OCI-LY7 (cell line): ENCODE results near the gene CFHR3.
"Not testable (repeated sequence)": the region's sequence is repeated elsewhere in the genome, so short reads cannot be mapped to it uniquely, and the experiment has no call there.

Source experiments
- EZH2phosphoT487 ChIP-seq: fragments of 200-600 bp; sonication (generic); IDR thresholded peaks from 2 replicates; pipeline ENCODE4 v1.6.1; 2018; ENCODE audit warnings: low read depth, borderline replicate concordance, mild to moderate bottlenecking, mixed run types, antibody characterized with exemption, low read length, moderate library complexity, mixed read lengths
- TF ChIP-seq, protein P1 (sequence below): fragments of 200-600 bp; sonication (generic); conservative IDR thresholded peaks from 2 replicates; pipeline ENCODE4 v1.5.1; 2014; ENCODE audit warnings: mild to moderate bottlenecking, antibody characterized with exemption, low read length, moderate library complexity, mixed read lengths

- TF ChIP-seq, protein P1, sequence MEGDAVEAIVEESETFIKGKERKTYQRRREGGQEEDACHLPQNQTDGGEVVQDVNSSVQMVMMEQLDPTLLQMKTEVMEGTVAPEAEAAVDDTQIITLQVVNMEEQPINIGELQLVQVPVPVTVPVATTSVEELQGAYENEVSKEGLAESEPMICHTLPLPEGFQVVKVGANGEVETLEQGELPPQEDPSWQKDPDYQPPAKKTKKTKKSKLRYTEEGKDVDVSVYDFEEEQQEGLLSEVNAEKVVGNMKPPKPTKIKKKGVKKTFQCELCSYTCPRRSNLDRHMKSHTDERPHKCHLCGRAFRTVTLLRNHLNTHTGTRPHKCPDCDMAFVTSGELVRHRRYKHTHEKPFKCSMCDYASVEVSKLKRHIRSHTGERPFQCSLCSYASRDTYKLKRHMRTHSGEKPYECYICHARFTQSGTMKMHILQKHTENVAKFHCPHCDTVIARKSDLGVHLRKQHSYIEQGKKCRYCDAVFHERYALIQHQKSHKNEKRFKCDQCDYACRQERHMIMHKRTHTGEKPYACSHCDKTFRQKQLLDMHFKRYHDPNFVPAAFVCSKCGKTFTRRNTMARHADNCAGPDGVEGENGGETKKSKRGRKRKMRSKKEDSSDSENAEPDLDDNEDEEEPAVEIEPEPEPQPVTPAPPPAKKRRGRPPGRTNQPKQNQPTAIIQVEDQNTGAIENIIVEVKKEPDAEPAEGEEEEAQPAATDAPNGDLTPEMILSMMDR, result peak; percentile 68
- not testable (repeated sequence) for TF ChIP-seq EZH2phosphoT487
Measured at GRCh38 chr1:196827860-196828259, 53.2 kb downstream of the CFHR3 start.
